ENCODE results near the gene AKR7A3. TPM values are rescaled to one million over a fixed set of nuclear protein-coding genes. Genes with fewer than 3 reads are reported as not detected.

Gene AKR7A3
- total RNA-seq, 1 experiment from 2014 or later = 1.4 TPM

GRCh38 chr1:19255288-19255687, 33.3 kb downstream of the AKR7A3 start:
- no peaks in the 10 kb centered on the region for H3K9me3 ChIP-seq (ENCODE audit: control insufficient read depth, insufficient read depth, low read depth, low read length)
- no peaks in the 10 kb centered on the region for H3K27me3 ChIP-seq (ENCODE audit: control insufficient read depth, insufficient read depth, low read length)
- CTCF ChIA-PET = interaction anchor here (0.7 kb wide), 1 partner anchor 245 kb away, joined by 4 read pairs; no protein-coding TSS in a partner anchor
- no peak for ATAC-seq
- no peak overlapping the region for H3K27ac ChIP-seq (ENCODE audit: low read length)
- POLR2A ChIA-PET = no interaction called here
- H3K4me1 ChIP-seq (ENCODE audit: control insufficient read depth, insufficient read depth, low read length) = peaks cover 19% of the 10 kb centered on the region
- no peak for DNase-seq (ENCODE audit: low read depth, low spot score)
- TF ChIP-seq POLR2AphosphoS5 (IDR thresholded peaks at IDR 0.05; ENCODE audit: low read depth, low read length) = no peak
- TF ChIP-seq SIN3A (IDR thresholded peaks at IDR 0.05; ENCODE audit: borderline replicate concordance, insufficient read depth, low read depth, low read length) = no peak
- TF ChIP-seq REST (IDR thresholded peaks at IDR 0.05; ENCODE audit: insufficient read depth in 1 of 2, low read depth in 2 of 2, low read length in 1 of 2) = no peak
- TF ChIP-seq TCF7L2 (IDR thresholded peaks at IDR 0.05; ENCODE audit: low read depth, low read length) = no peak
- no peak for TF ChIP-seq CTCF (IDR thresholded peaks at IDR 0.05)
- in situ Hi-C loops (cut with HindIII; ENCODE audit: low pct_unique_long_range_greater_than_20kb, low sequenced_read_pairs) (no loop called here), intact Hi-C loops (cut with micrococcal nuclease; ENCODE audit: unreplicated experiment) (no loop called here)
- peaks cover 12% of the 10 kb centered on the region; the same call in 1 of the 2 replicates for H3K36me3 ChIP-seq (ENCODE audit: control insufficient read depth, insufficient read depth, low read length)
- no TSS peak for BruUV-seq (replicated peaks)
- H3K4me3 ChIP-seq (ENCODE audit: low read depth in 2 of 2, low read length in 2 of 2) = no peak overlapping the region

GRCh38 chr1:19254416-19254815, 34.2 kb downstream of the AKR7A3 start:
- in situ Hi-C loops (cut with HindIII; ENCODE audit: low pct_unique_long_range_greater_than_20kb, low sequenced_read_pairs) = no loop called here
- POLR2A ChIA-PET = no interaction called here
- no peak overlapping the region for H3K27ac ChIP-seq (ENCODE audit: low read length)
- DNase-seq (ENCODE audit: low read depth, low spot score) (no peak), ATAC-seq (no peak)
- CTCF ChIA-PET = no interaction called here
- no peaks in the 10 kb centered on the region for H3K27me3 ChIP-seq (ENCODE audit: control insufficient read depth, insufficient read depth, low read length)
- BruUV-seq (replicated peaks) = no TSS peak
- no peak overlapping the region for H3K4me3 ChIP-seq (ENCODE audit: low read depth in 2 of 2, low read length in 2 of 2)
- intact Hi-C loops (cut with micrococcal nuclease; ENCODE audit: unreplicated experiment) = no loop called here
- peaks cover 12% of the 10 kb centered on the region; the same call in 1 of the 2 replicates for H3K36me3 ChIP-seq (ENCODE audit: control insufficient read depth, insufficient read depth, low read length)
- H3K9me3 ChIP-seq (ENCODE audit: control insufficient read depth, insufficient read depth, low read depth, low read length) = no peaks in the 10 kb centered on the region
- H3K4me1 ChIP-seq (ENCODE audit: control insufficient read depth, insufficient read depth, low read length) = peaks cover 23% of the 10 kb centered on the region
- TF ChIP-seq POLR2AphosphoS5 (IDR thresholded peaks at IDR 0.05; ENCODE audit: low read depth, low read length) (no peak), SIN3A (IDR thresholded peaks at IDR 0.05; ENCODE audit: borderline replicate concordance, insufficient read depth, low read depth, low read length) (no peak), CTCF (IDR thresholded peaks at IDR 0.05) (no peak), TCF7L2 (IDR thresholded peaks at IDR 0.05; ENCODE audit: low read depth, low read length) (no peak), REST (IDR thresholded peaks at IDR 0.05; ENCODE audit: insufficient read depth in 1 of 2, low read depth in 2 of 2, low read length in 1 of 2) (no peak)
